Hematopoietic multipotent progenitor cell treated with erythropoietin and hydrocortisone succinate and interleukin-3 and kit ligand, for 6 days (in vitro differentiated cells): Measurements from ENCODE around the gene XYLT2.
"Not testable (repeated sequence)": the region's sequence is repeated elsewhere in the genome, so short reads cannot be mapped to it uniquely, and the experiment has no call there.

ENCODE experiments used
- DNase-seq: peaks from one replicate; pipeline ENCODE4 v3.0.0-alpha.2; 2015

The XYLT2 gene

GRCh38 chr17:50345432-50346312, at the start of gene XYLT2:
TSS of gene XYLT2 (plus strand) at chr17:50346126. CDS start at chr17:50346141, 15 bp downstream.
- peak; percentile 89 for DNase-seq

- peak; percentile 80 for DNase-seq
These were observed 48.5 kb upstream of the XYLT2 start for GRCh38 chr17:50297407-50297865.

GRCh38 chr17:50298018-50298417, 47.9 kb upstream of the XYLT2 start:
- DNase-seq = no peak

GRCh38 chr17:50299776-50300175, 46.1 kb upstream of the XYLT2 start:
- no peak for DNase-seq

- DNase-seq = not testable (repeated sequence)
These were observed 45.1 kb upstream of the XYLT2 start for GRCh38 chr17:50300824-50301223.

GRCh38 chr17:50301891-50302584, 43.9 kb upstream of the XYLT2 start:
- DNase-seq = peak; percentile 57

GRCh38 chr17:50303051-50303450, 42.9 kb upstream of the XYLT2 start:
- DNase-seq = no peak

GRCh38 chr17:50303596-50303995, 42.3 kb upstream of the XYLT2 start:
- no peak for DNase-seq

GRCh38 chr17:50304781-50305404, 41.0 kb upstream of the XYLT2 start:
- DNase-seq = no peak

GRCh38 chr17:50307654-50308053, 38.3 kb upstream of the XYLT2 start:
- no peak for DNase-seq

- DNase-seq = no peak
These were observed 37.3 kb upstream of the XYLT2 start for GRCh38 chr17:50308666-50309065.

- no peak for DNase-seq
These were observed 35.3 kb upstream of the XYLT2 start for GRCh38 chr17:50310455-50311111.

GRCh38 chr17:50311112-50311460, 34.8 kb upstream of the XYLT2 start:
- DNase-seq = no peak

GRCh38 chr17:50311483-50311882, 34.4 kb upstream of the XYLT2 start:
- no peak for DNase-seq

- no peak for DNase-seq
These were observed 33.6 kb upstream of the XYLT2 start for GRCh38 chr17:50312308-50312707.

- DNase-seq = no peak
These were observed 31.4 kb upstream of the XYLT2 start for GRCh38 chr17:50314456-50315011.

GRCh38 chr17:50316016-50316587, 29.8 kb upstream of the XYLT2 start:
- DNase-seq = no peak

- not testable (repeated sequence) for DNase-seq
These were observed 29.3 kb upstream of the XYLT2 start for GRCh38 chr17:50316660-50317059.

GRCh38 chr17:50317121-50317520, 28.8 kb upstream of the XYLT2 start:
- no peak for DNase-seq

GRCh38 chr17:50318501-50319285, 27.2 kb upstream of the XYLT2 start:
- no peak for DNase-seq

GRCh38 chr17:50319306-50320004, 26.5 kb upstream of the XYLT2 start:
- no peak for DNase-seq
